NT2/D1 (cell line): Measurements from ENCODE around the gene MTERF2.

Experiments used
- YY1 ChIP-seq: IDR thresholded peaks from 2 replicates; pipeline ENCODE4 v1.6.1; 2011; ENCODE audit not compliant: insufficient read length, insufficient read depth
- ZNF274 ChIP-seq: IDR thresholded peaks from 2 replicates; pipeline ENCODE4 v1.6.1; 2011; ENCODE audit warnings: mild to moderate bottlenecking, low read depth, low read length

DNA sequence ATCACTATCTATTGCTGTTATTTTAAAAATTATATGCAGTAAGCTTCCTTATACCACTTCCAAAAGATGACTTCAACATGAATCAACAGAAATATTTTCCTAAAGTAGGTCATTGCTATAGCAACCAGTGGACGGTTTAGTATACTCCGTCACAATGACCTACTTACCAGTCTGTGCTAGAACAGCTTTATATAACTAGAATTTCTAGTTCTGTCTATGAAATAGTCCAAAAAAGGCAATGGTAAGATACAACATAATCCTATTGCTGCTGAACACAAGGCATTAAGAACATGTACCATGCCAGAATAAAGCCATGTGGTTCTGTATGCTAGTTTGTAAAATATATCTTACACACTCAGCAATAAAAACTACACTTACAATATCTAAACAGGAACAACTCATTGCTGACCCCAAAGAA, 40.7 kb upstream of the MTERF2 start:
- TF ChIP-seq YY1 (no peak), ZNF274 (no peak)
